Right lobe of liver (tissue), 6 donors: Measurements from ENCODE around the gene SIM2. TPM values are rescaled to one million over a fixed set of nuclear protein-coding genes. Genes with fewer than 3 reads are reported as not detected.

Experiments used
- ATAC-seq, 4 donors: fragments of 200-7000 bp; cut with Tn5 transposase; one replicate each; pipeline ENCODE4 v1.9.1; 2020; ENCODE audit warnings: mild to moderate bottlenecking in 4 of 4, moderate library complexity in 4 of 4
- DNase-seq, 3 donors: peaks; one replicate each; pipeline ENCODE4 v3.0.0-alpha.2; 2020
- H3K27ac ChIP-seq, 3 donors: fragments of 200-600 bp; one replicate each; pipeline ENCODE4 v1.8.0; 2022
- H3K27me3 ChIP-seq, 2 donors: fragments of 200-600 bp; one replicate each; pipeline ENCODE4 v1.8.0; 2022
- H3K36me3 ChIP-seq, 4 donors: fragments of 200-600 bp; sonication (generic) in 1 of 4; one replicate each; pipeline versions ENCODE4 v1.5.1 to v1.8.0; 2017 to 2022; ENCODE audit warnings: control low read depth in 1 of 4
- H3K4me1 ChIP-seq, 4 donors: fragments of 200-600 bp; sonication (generic) in 1 of 4; one replicate each; pipeline versions ENCODE4 v1.5.1 to v1.8.0; 2017 to 2022; ENCODE audit warnings: control low read depth in 1 of 4
- H3K4me3 ChIP-seq, 3 donors: fragments of 200-600 bp; one replicate each; pipeline ENCODE4 v1.8.0; 2022
- H3K9me3 ChIP-seq, 4 donors: fragments of 200-600 bp; sonication (generic) in 1 of 4; one replicate each; pipeline versions ENCODE4 v1.5.1 to v1.8.0; 2017 to 2022; ENCODE audit warnings: control low read depth in 1 of 4
- POLR2A ChIP-seq: fragments of 450-650 bp; IDR thresholded peaks from one replicate; pipeline ENCODE4 v1.6.1; 2017; ENCODE audit warnings: antibody characterized with exemption, mild to moderate bottlenecking
- WGBS: methylation state at CpG from one replicate; pipeline ENCODE4 v1.1.6; 2018; ENCODE audit warnings: low coverage, low lambda C conversion rate; ENCODE audit not compliant: insufficient coverage; ENCODE audit errors: missing lambda C conversion rate; 5-methylcytosine and 5-hydroxymethylcytosine counted together
- intact Hi-C, 2 donors: fragments of 100-400 bp; cut with DNase I; formaldehyde crosslinking; loops; one replicate each; pipeline versions ENCODE4 v1.11.2 to v1.14.1; 2022
- total RNA-seq, 6 experiments: library from RNA; depleted of rRNA in 2 of 6; stranded (reverse); fragments of >200 nt in 2 of 6; fragmentation: NEBNext Ultra II Directional in 3 of 6; extraction: Animal tissue kit (Norgen Biotek cat#: 25700) in 3 of 6; gene quantifications; one replicate each; pipeline versions ENCODE4 v1.1.0 to v1.2.4, GENCODE V29; 2016 to 2023
- TF ChIP-seq, protein P1 (sequence below), 4 donors: fragments of 200-600 bp in 3 of 4; fragments of 450-650 bp in 1 of 4; IDR thresholded peaks; one replicate each; pipeline versions ENCODE4 v1.5.1 to v1.8.0; 2016 to 2022; ENCODE audit warnings: antibody characterized with exemption in 4 of 4, mild to moderate bottlenecking in 2 of 4
- donor health status: DM: no; HTN: yes; CAD: no.
- donor health status: DM: no; HTN: no; CAD: no.
- donor health status: DM: no; HTN: no; CAD: no.
- donor health status: DM: no; HTN: yes; CAD: no.
- donor health status: DM: no; HTN: yes; CAD: no.

SIM2 gene
- total RNA-seq, 6 experiments from 2014 or later, result not detected

DNA sequence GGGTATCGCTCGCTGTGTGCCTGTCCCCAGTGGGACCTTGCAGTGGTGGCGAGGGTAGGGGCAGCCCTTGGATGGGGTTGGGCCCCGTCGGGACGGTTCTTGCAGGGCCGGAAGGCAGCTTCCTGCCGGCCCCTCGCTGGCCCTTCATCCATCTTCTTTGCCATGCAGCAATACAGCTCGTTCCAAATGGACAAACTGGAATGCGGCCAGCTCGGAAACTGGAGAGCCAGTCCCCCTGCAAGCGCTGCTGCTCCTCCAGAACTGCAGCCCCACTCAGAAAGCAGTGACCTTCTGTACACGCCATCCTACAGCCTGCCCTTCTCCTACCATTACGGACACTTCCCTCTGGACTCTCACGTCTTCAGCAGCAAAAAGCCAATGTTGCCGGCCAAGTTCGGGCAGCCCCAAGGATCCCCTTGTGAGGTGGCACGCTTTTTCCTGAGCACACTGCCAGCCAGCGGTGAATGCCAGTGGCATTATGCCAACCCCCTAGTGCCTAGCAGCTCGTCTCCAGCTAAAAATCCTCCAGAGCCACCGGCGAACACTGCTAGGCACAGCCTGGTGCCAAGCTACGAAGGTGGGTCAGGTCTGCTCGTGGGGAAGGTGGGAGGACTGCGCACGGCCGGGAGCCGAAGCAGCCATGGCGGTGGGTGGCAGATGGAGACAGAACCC, 45.8 kb downstream of the SIM2 start:
- TF ChIP-seq, protein P1, sequence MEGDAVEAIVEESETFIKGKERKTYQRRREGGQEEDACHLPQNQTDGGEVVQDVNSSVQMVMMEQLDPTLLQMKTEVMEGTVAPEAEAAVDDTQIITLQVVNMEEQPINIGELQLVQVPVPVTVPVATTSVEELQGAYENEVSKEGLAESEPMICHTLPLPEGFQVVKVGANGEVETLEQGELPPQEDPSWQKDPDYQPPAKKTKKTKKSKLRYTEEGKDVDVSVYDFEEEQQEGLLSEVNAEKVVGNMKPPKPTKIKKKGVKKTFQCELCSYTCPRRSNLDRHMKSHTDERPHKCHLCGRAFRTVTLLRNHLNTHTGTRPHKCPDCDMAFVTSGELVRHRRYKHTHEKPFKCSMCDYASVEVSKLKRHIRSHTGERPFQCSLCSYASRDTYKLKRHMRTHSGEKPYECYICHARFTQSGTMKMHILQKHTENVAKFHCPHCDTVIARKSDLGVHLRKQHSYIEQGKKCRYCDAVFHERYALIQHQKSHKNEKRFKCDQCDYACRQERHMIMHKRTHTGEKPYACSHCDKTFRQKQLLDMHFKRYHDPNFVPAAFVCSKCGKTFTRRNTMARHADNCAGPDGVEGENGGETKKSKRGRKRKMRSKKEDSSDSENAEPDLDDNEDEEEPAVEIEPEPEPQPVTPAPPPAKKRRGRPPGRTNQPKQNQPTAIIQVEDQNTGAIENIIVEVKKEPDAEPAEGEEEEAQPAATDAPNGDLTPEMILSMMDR (IDR thresholded peaks at IDR 0.05), result no peak
- no peak for TF ChIP-seq POLR2A
- H3K27me3 ChIP-seq, result no peaks in the 10 kb centered on the region
- no peaks in the 10 kb centered on the region for H3K36me3 ChIP-seq
- 73% methylated on average over 4 of the region's 30 CpGs for WGBS
- H3K9me3 ChIP-seq, result no peaks in the 10 kb centered on the region
- DNase-seq (no peak), ATAC-seq (peak in 1 of 4 donors; percentile 11)
- intact Hi-C loops, result no loop called here
- no peak overlapping the region for H3K27ac ChIP-seq
- peaks cover 0 to 6% (median 0%) of the 10 kb centered on the region in 4 donors for H3K4me1 ChIP-seq
- H3K4me3 ChIP-seq, result no peak overlapping the region

DNA sequence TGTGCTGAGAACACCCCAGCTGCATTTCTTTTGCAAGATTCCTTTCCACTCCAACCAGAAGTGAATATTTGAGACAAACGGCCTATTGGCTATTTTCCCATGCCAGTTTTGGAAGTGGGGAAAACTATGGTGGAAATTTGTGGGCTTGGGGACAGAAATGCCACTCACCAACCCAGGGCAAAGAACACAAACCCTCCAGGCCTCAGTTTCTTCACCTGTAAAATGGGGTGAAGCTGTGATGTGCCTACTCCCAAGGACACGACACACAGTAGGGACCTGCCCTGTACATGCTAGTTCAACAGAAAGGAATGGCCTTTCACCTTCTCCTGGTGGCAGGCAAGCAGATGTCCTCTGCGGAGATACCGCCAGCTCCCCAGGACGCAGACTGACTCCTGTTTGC, 46.5 kb downstream of the SIM2 start:
- no peak for DNase-seq
- no peak for ATAC-seq
- Histone ChIP-seq H3K27ac (no peak overlapping the region), H3K27me3 (no peaks in the 10 kb centered on the region), H3K4me3 (no peak overlapping the region), H3K4me1 (peaks cover 0 to 6% (median 0%) of the 10 kb centered on the region in 4 donors), H3K9me3 (no peaks in the 10 kb centered on the region), H3K36me3 (no peaks in the 10 kb centered on the region)
- TF ChIP-seq, protein P1 (IDR thresholded peaks at IDR 0.05), result no peak
- no peak for TF ChIP-seq POLR2A
- 40% methylated on average over 1 of the region's 5 CpGs for WGBS
- intact Hi-C loops, result no loop called here

DNA sequence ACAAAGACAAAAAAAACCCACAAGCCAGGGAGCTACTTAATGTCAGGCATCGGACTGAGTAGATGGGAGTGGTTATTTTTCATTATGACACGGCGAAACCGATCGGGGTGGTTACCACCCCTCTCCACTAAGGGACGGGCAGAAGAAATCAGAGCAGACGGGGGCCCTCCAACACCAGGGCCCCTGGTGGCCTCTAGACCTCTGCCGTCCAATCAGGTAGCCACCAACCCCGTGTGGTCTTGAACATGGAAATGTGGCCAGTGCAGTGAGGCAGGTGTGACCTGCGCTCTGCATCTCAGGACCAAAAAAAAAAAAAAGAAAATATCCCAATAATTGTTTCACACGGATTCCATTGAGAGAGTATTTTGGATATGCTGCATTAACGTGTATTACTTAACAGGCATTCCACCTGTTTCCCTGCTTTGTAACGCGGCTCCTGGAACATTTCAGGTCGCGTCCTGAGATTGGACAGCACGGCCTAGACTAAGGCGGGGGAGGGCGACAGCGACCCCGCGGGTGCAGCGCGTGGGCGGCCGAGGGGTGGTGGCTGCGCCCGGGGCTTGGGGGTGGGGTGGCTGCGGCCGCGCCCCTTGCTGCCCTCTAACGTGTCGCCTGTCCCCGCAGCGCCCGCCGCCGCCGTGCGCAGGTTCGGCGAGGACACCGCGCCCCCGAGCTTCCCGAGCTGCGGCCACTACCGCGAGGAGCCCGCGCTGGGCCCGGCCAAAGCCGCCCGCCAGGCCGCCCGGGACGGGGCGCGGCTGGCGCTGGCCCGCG, 48.3 kb downstream of the SIM2 start:
- TF ChIP-seq POLR2A, result no peak
- TF ChIP-seq, protein P1 (IDR thresholded peaks at IDR 0.05), result no peak
- no peaks in the 10 kb centered on the region for H3K36me3 ChIP-seq
- H3K9me3 ChIP-seq, result no peaks in the 10 kb centered on the region
- intact Hi-C loops, result no loop called here
- H3K27ac ChIP-seq, result no peak overlapping the region
- peak overlapping the region; percentile 30 to 53 (median 40) for H3K4me3 ChIP-seq
- H3K27me3 ChIP-seq, result no peaks in the 10 kb centered on the region
- 36% methylated on average over 16 of the region's 62 CpGs for WGBS
- H3K4me1 ChIP-seq, result peaks cover 0 to 6% (median 0%) of the 10 kb centered on the region in 4 donors
- DNase-seq (peak in 1 of 3 donors; percentile 43), ATAC-seq (peak; percentile 48 to 52 (median 50))

DNA sequence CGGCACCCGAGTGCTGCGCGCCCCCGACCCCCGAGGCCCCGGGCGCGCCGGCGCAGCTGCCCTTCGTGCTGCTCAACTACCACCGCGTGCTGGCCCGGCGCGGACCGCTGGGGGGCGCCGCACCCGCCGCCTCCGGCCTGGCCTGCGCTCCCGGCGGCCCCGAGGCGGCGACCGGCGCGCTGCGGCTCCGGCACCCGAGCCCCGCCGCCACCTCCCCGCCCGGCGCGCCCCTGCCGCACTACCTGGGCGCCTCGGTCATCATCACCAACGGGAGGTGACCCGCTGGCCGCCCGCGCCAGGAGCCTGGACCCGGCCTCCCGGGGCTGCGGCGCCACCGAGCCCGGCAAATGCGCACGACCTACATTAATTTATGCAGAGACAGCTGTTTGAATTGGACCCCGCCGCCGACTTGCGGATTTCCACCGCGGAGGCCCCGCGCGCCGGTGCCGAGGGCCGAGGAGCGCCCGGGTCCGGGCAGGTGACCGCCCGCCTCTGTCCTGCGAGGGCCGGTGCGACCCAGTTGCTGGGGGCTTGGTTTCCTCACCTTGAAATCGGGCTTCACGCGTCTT, 49.0 kb downstream of the SIM2 start:
- Histone ChIP-seq H3K4me3 (peak overlapping the region; percentile 37 to 53 (median 43)), H3K4me1 (peaks cover 0 to 6% (median 0%) of the 10 kb centered on the region in 4 donors), H3K27ac (no peak overlapping the region), H3K9me3 (no peaks in the 10 kb centered on the region), H3K36me3 (no peaks in the 10 kb centered on the region), H3K27me3 (no peaks in the 10 kb centered on the region)
- ATAC-seq (peak; percentile 81 to 93 (median 84)), DNase-seq (peak; percentile 63 to 70 (median 66))
- intact Hi-C loops, result no loop called here
- WGBS, result 7% methylated on average over 5 of the region's 80 CpGs
- TF ChIP-seq, protein P1 (IDR thresholded peaks at IDR 0.05), result peak in 2 of 4 donors; percentile 37 to 70
- TF ChIP-seq POLR2A, result no peak
